Left ventricle myocardium inferior (tissue), 1 donor: ENCODE data around the gene GEN1. TPM values are rescaled to one million over a fixed set of nuclear protein-coding genes. Genes with fewer than 3 reads are reported as not detected.

Experiments
- DNase-seq: peaks from one replicate; pipeline ENCODE4 v3.0.0-alpha.2; 2020
- H3K27ac ChIP-seq: fragments of 200-600 bp; replicated peaks from 2 replicates; pipeline ENCODE4 v1.8.0; 2021
- H3K27me3 ChIP-seq: fragments of 200-600 bp; 2 replicates; pipeline ENCODE4 v1.8.0; 2021; ENCODE audit warnings: low read depth
- H3K36me3 ChIP-seq: fragments of 200-600 bp; 2 replicates; pipeline ENCODE4 v1.8.0; 2021
- H3K4me1 ChIP-seq: fragments of 200-600 bp; 2 replicates; pipeline ENCODE4 v1.8.0; 2021
- H3K4me3 ChIP-seq: fragments of 200-600 bp; 2 replicates; pipeline ENCODE4 v1.8.0; 2021; ENCODE audit warnings: mild to moderate bottlenecking, moderate library complexity
- H3K9me3 ChIP-seq: fragments of 200-600 bp; replicated peaks from 2 replicates; pipeline ENCODE4 v1.8.0; 2021
- CTCF ChIP-seq: fragments of 200-600 bp; IDR thresholded peaks from 2 replicates; pipeline ENCODE4 v1.8.0; 2021; ENCODE audit warnings: antibody characterized with exemption, mild to moderate bottlenecking, borderline replicate concordance
- intact Hi-C: fragments of 100-400 bp; cut with micrococcal nuclease; formaldehyde crosslinking; loops from one replicate; pipeline ENCODE4 v1.11.0; 2022
- total RNA-seq: library from RNA; stranded (reverse); fragmentation: NEBNext Ultra II Directional; extraction: Animal tissue kit (Norgen Biotek cat#: 25700); gene quantifications from one replicate; pipeline ENCODE4 v1.2.1, GENCODE V29; 2021
- donor health status: DM: no; HTN: yes; CAD: no; lungs with severe emphysema.

GEN1 gene
- total RNA-seq, 1 donor from 2014 or later, result 4.3 TPM

DNA sequence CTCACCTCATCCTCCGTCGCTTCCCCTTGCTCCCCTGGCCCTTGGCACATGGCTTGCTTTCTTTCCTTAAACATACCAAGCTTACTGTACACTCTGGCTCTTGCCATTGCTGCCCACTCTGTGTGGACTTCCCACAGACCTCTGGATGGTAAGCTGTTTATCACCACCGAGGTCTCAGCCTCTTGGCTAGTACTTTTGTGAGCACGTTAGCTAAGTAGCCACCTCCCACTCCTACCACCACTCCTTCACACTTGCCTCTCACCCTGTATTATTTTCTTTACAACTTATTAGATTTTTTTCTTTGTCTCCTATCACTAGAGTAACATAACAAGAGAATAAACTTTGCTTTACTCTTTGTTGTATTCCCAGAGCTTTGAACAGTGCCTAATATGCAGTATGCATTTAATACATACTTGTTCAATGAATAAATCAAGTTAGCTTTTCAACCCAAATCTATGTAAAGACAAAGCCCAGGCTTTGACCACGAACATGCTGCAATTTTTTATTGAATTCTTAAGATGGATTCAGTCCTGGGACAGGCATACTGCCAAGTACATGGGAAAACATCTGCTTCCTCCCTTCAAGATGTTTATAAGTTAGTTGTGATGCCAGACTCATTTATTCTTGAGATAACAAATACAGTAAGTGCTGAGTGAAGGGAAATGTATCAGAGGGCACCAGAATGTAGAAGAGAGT is 37.3 kb downstream of the GEN1 start:
- Histone ChIP-seq H3K4me1 (peaks cover 9% of the 10 kb centered on the region), H3K9me3 (no peaks in the 10 kb centered on the region), H3K4me3 (no peak overlapping the region), H3K27me3 (no peaks in the 10 kb centered on the region), H3K36me3 (no peaks in the 10 kb centered on the region), H3K27ac (no peak overlapping the region)
- DNase-seq, result no peak
- intact Hi-C loops, result no loop called here
- TF ChIP-seq CTCF, result no peak

DNA sequence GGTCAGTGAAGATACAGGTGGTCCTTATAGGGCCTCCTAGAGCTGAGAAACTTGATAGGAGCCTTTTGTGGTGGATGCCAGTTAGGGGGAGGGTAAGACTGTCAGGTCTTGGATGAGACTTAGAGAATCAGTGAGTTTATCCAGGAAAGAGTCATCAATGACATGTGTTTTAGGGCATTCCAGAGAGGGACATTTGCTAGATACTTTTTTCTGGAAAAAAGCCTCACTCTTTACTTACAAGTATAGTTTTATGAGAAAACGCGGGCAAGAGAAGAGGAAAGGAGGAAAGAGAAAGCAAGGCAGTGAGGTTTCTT is 37.8 kb downstream of the GEN1 start:
- no peak overlapping the region for H3K27ac ChIP-seq
- DNase-seq, result no peak
- no peaks in the 10 kb centered on the region for H3K36me3 ChIP-seq

DNA sequence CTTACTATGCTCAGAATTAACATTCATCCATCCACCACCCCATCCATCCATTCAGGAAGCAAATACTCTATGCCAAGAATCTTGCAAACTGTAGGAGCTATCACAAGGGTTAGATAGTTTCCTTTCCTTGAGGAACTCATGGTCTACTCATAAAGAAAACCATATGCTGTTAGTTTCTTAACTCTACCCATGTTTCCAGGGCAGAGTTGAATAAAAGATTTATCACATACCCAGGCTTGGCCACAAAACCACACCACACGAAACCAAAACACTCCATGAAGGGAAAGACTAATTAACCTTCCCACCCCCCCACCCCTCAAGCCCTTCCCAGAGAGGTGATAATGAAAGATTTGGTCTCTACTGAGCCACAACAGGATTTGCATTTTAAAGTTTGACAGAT is 38.6 kb downstream of the GEN1 start:
- no peak overlapping the region for H3K4me3 ChIP-seq
- no peak for DNase-seq
- no peaks in the 10 kb centered on the region for H3K27me3 ChIP-seq
- no peaks in the 10 kb centered on the region for H3K36me3 ChIP-seq
- TF ChIP-seq CTCF, result no peak
- no peak overlapping the region for H3K27ac ChIP-seq
- H3K9me3 ChIP-seq, result no peaks in the 10 kb centered on the region
- peaks cover 9% of the 10 kb centered on the region for H3K4me1 ChIP-seq
- intact Hi-C loops, result no loop called here

More for the DNA sequence above, 37.8 kb downstream of the GEN1 start:
- H3K9me3 ChIP-seq, result no peaks in the 10 kb centered on the region
- H3K4me3 ChIP-seq, result no peak overlapping the region
- no peaks in the 10 kb centered on the region for H3K27me3 ChIP-seq
- no peak for TF ChIP-seq CTCF
- intact Hi-C loops, result no loop called here
- H3K4me1 ChIP-seq, result peaks cover 9% of the 10 kb centered on the region

DNA sequence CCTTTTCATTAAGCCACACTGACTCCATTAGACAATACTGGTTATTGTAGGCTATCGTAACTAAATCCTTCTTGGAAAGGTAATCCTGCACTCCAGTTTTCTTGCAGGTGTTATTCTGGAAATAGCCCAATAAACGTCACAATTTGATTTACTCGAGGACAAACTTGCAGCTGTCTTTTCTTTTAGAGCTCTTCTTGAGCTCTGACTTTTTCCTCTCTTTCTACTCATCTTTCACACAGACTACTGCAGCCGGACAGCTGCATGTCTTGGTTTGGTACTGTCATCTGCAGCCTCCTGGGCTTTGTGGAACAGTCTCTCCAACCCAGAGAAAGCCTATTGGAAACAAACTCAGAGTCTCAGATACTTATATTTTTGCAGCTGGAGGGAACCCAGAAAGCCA is 39.4 kb downstream of the GEN1 start:
- DNase-seq, result no peak
- no peak overlapping the region for H3K27ac ChIP-seq
- no peaks in the 10 kb centered on the region for H3K36me3 ChIP-seq
- no peak overlapping the region for H3K4me3 ChIP-seq
- no peaks in the 10 kb centered on the region for H3K9me3 ChIP-seq
- intact Hi-C loops, result no loop called here
- peaks cover 9% of the 10 kb centered on the region for H3K4me1 ChIP-seq
- no peak for TF ChIP-seq CTCF
- H3K27me3 ChIP-seq, result no peaks in the 10 kb centered on the region

DNA sequence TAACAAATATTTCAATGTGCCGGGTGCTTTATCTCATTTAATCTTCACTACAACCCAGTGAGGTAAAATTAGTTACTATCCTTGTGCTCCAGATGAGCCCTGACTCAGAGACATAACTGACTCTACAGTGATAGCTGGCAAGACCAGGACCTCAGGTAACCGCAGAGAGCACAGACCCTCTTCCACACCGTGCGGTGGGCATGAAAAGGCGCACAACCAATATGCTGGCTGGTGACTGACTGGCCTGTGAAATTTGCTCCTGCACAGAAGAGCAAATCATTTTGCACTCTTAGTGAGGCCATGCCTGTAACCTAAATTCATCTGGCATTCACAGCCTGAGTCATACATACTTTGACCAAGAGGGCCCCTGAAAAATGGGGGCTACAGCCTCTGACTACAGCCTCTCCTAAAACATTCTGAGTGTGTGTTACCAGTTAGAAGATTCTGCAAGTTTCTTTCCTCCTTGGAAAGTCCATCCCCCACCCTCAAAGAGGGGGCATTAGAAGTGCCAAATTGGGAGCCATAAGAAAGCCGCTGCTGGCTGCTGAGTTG is 39.9 kb downstream of the GEN1 start:
- no peak overlapping the region for H3K27ac ChIP-seq
- H3K27me3 ChIP-seq, result no peaks in the 10 kb centered on the region
- peaks cover 9% of the 10 kb centered on the region for H3K4me1 ChIP-seq
- H3K36me3 ChIP-seq, result no peaks in the 10 kb centered on the region
- intact Hi-C loops, result no loop called here
- no peaks in the 10 kb centered on the region for H3K9me3 ChIP-seq
- no peak overlapping the region for H3K4me3 ChIP-seq
- DNase-seq, result no peak
- TF ChIP-seq CTCF, result no peak
